HepG2 (cell line): ENCODE results near the gene GPM6B. TPM values are rescaled to one million over a fixed set of nuclear protein-coding genes. Genes with fewer than 3 reads are reported as not detected.

Experiments used
- ATAC-seq: fragments of 200-7000 bp; cut with Tn5 transposase; 3 replicates; pipeline ENCODE4 v1.9.1; 2020; ENCODE audit warnings: mild to moderate bottlenecking, moderate library complexity
- BruUV-seq: library from RNA; stranded (reverse); fragments of 400-500 nt; replicated peaks from 2 replicates; lab custom pipeline; 2021; lab: Mats Ljungman, UMichigan
- CTCF ChIA-PET: fragments of 300-600 bp; formaldehyde crosslinking; extraction: SDS; loops from one replicate; lab custom pipeline; 2021; ENCODE audit warnings: low total read pairs, inconsistent platforms, low intra/inter-chr PET ratio; lab: Yijun Ruan, JAX
- POLR2A ChIA-PET: fragments of 350-600 bp; sonication (Branson Sonifier 250); formaldehyde crosslinking; loops from one replicate; lab custom pipeline; 2020; ENCODE audit warnings: antibody characterized with exemption, inconsistent platforms; lab: Yijun Ruan, JAX
- DNase-seq: peaks from one replicate; pipeline ENCODE4 v3.0.0-alpha.2; 2015; ENCODE audit warnings: low spot score
- FAIRE-seq: peaks from 3 replicates; lab custom pipeline; 2011; peaks lifted over from hg19 to GRCh38; lab: Jason Lieb, UNC
- H2AFZ ChIP-seq: one replicate; pipeline ENCODE4 v1.6.1; 2011; ENCODE audit warnings: low read length, inconsistent platforms
- H3K27ac ChIP-seq: fragments of 300-600 bp; 3 replicates; pipeline ENCODE4 v1.8.0; 2011; ENCODE audit warnings: mixed run types, mild to moderate bottlenecking, mixed read lengths, low read length, inconsistent platforms; ENCODE audit not compliant: insufficient read depth; ENCODE audit errors: extremely low read length
- H3K27me3 ChIP-seq, 2 experiments: fragments of 200-600 bp in 1 of 2; 2 replicates in 1 of 2; 3 replicates in 1 of 2; pipeline versions ENCODE4 v1.6.0 to v1.8.0; 2011; ENCODE audit warnings: low read length in 2 of 2, mild to moderate bottlenecking in 2 of 2, moderate library complexity in 2 of 2, inconsistent platforms in 1 of 2; ENCODE audit not compliant: insufficient read depth in 2 of 2, control insufficient read depth in 1 of 2
- H3K36me3 ChIP-seq, 2 experiments: fragments of 200-600 bp in 1 of 2; replicated peaks in 1 of 2; 2 replicates in 1 of 2; 3 replicates in 1 of 2; pipeline versions ENCODE4 v1.5.1 to v1.8.0; 2011; ENCODE audit warnings: low read length in 2 of 2, inconsistent platforms in 1 of 2; ENCODE audit not compliant: insufficient read depth in 2 of 2, control insufficient read depth in 1 of 2
- H3K4me1 ChIP-seq: 2 replicates; pipeline ENCODE4 v1.5.1; 2012; ENCODE audit warnings: low read length, inconsistent platforms; ENCODE audit not compliant: insufficient read depth
- H3K4me2 ChIP-seq: 2 replicates; pipeline ENCODE4 v1.6.0; 2011; ENCODE audit warnings: low read depth, low read length, inconsistent platforms
- H3K4me3 ChIP-seq, 3 experiments: fragments of 200-600 bp in 1 of 3; sonication (generic), shearing (Covaris generic) in 1 of 3; replicated peaks in 1 of 3; 2 replicates each; pipeline ENCODE4 v1.5.1; 2011 to 2016; ENCODE audit warnings: low read length in 3 of 3, inconsistent platforms in 2 of 3, low read depth in 2 of 3, mild to moderate bottlenecking in 2 of 3, control low read depth in 1 of 3, mixed read lengths in 1 of 3; ENCODE audit not compliant: insufficient read depth in 1 of 3
- H3K79me2 ChIP-seq: one replicate; pipeline ENCODE4 v1.6.1; 2011; ENCODE audit warnings: low read length, inconsistent platforms; ENCODE audit not compliant: insufficient read depth
- H3K9ac ChIP-seq: 2 replicates; pipeline ENCODE4 v1.6.0; 2011; ENCODE audit warnings: mild to moderate bottlenecking, low read depth, low read length, inconsistent platforms; ENCODE audit not compliant: insufficient read depth
- H3K9me3 ChIP-seq: 2 replicates; pipeline ENCODE4 v1.5.1; 2012; ENCODE audit warnings: mild to moderate bottlenecking, low read length
- H4K20me1 ChIP-seq: 2 replicates; pipeline ENCODE4 v1.6.0; 2011; ENCODE audit warnings: inconsistent platforms, mild to moderate bottlenecking, low read length, moderate library complexity; ENCODE audit not compliant: insufficient read depth
- CC2D1A ChIP-seq: sonication (generic); formaldehyde crosslinking; IDR thresholded peaks from 2 replicates; pipeline ENCODE4 v1.8.1; 2023; ENCODE audit warnings: mild to moderate bottlenecking, missing genetic modification reagents
- JARID2 ChIP-seq: sonication (generic); formaldehyde crosslinking; IDR thresholded peaks from 2 replicates; pipeline ENCODE4 v1.8.1; 2023; ENCODE audit warnings: missing genetic modification reagents, inconsistent platforms; ENCODE audit not compliant: insufficient replicate concordance
- KDM1A ChIP-seq: IDR thresholded peaks from 2 replicates; pipeline ENCODE4 v1.6.1; 2016; ENCODE audit warnings: missing compliant biosample characterization
- MATR3 ChIP-seq: sonication (generic); formaldehyde crosslinking; IDR thresholded peaks from 2 replicates; pipeline ENCODE4 v1.4.0; 2020; ENCODE audit warnings: missing genetic modification reagents
- MED8 ChIP-seq: sonication (generic); formaldehyde crosslinking; IDR thresholded peaks from 2 replicates; pipeline ENCODE4 v1.8.1; 2023; ENCODE audit warnings: mild to moderate bottlenecking, missing genetic modification reagents; ENCODE audit not compliant: insufficient replicate concordance
- MIER2 ChIP-seq: IDR thresholded peaks from 2 replicates; pipeline ENCODE4 v1.6.1; 2016; ENCODE audit warnings: missing biosample characterization, missing genetic modification reagents
- PCBP1 ChIP-seq: fragments of 200-400 bp; formaldehyde crosslinking; IDR thresholded peaks from 2 replicates; pipeline ENCODE4 v1.6.1; 2017; ENCODE audit warnings: mild to moderate bottlenecking, low read depth, low read length, borderline replicate concordance
- REL ChIP-seq: sonication (generic); formaldehyde crosslinking; conservative IDR thresholded peaks from 2 replicates; pipeline ENCODE4 v1.8.0; 2022; ENCODE audit warnings: mild to moderate bottlenecking, missing genetic modification reagents, moderate library complexity
- ZBTB2 ChIP-seq: sonication (generic); formaldehyde crosslinking; IDR thresholded peaks from 2 replicates; pipeline ENCODE4 v1.8.0; 2022; ENCODE audit warnings: low read depth, missing genetic modification reagents
- ZFP91 ChIP-seq: sonication (generic); formaldehyde crosslinking; IDR thresholded peaks from 2 replicates; pipeline ENCODE4 v1.9.0; 2022; ENCODE audit warnings: missing genetic modification reagents, mild to moderate bottlenecking, borderline replicate concordance
- ZNF256 ChIP-seq: sonication (generic); formaldehyde crosslinking; conservative IDR thresholded peaks from 2 replicates; pipeline ENCODE4 v1.4.0; 2020; ENCODE audit warnings: missing genetic modification reagents
- ZNF296 ChIP-seq: sonication (generic); formaldehyde crosslinking; conservative IDR thresholded peaks from 2 replicates; pipeline ENCODE4 v1.5.0; 2020; ENCODE audit warnings: mild to moderate bottlenecking, missing genetic modification reagents
- ZNF569 ChIP-seq: sonication (generic); formaldehyde crosslinking; IDR thresholded peaks from 2 replicates; pipeline ENCODE4 v1.5.0; 2020; ENCODE audit warnings: mild to moderate bottlenecking, missing genetic modification reagents, moderate library complexity, borderline replicate concordance
- WGBS: methylation state at CpG from one replicate; pipeline ENCODE4 v1.1.6; 2017; ENCODE audit warnings: low lambda C conversion rate; 5-methylcytosine and 5-hydroxymethylcytosine counted together
- in situ Hi-C: cut with HindIII; loops from 2 replicates; pipeline ENCODE4 v1.10.0; 2017; ENCODE audit warnings: low pct_unique_long_range_greater_than_20kb; ENCODE audit not compliant: extremely low pct_ligation_motif_present
- intact Hi-C: fragments of 100-400 bp; cut with micrococcal nuclease; formaldehyde crosslinking; loops from one replicate; pipeline ENCODE4 v1.10.0; 2022; ENCODE audit not compliant: unreplicated experiment
- polyA plus RNA-seq, 8 experiments: library from polyadenylated mRNA; depleted of rRNA in 3 of 8; stranded (reverse) in 7 of 8; unstranded in 1 of 8; fragments of >200 nt; fragmentation: Illumina TruSeq in 4 of 8; extraction: Trizol in 4 of 8; gene quantifications; 2 replicates each; pipeline versions ENCODE4 v1.2.1 to v1.2.3, GENCODE V29; 2011 to 2016; ENCODE audit warnings: low read depth in 4 of 8, missing spikeins in 1 of 8, mixed read lengths in 1 of 8; ENCODE audit not compliant: insufficient read depth in 1 of 8
- total RNA-seq, 5 experiments: library from RNA; depleted of rRNA; stranded (reverse); fragments of >200 nt; fragmentation: Illumina TruSeq; extraction: Trizol; gene quantifications; 2 replicates each; pipeline ENCODE4 v1.2.3, GENCODE V29; 2016; ENCODE audit warnings: low read depth in 1 of 5

The GPM6B gene
- total and polyA plus RNA-seq, 2 of the 13 experiments (the other 11 are each of a cell fraction or from before 2014, with no cell fraction given), result not detected

GRCh38 chrX:13852001-13852695 lies 35.3 kb upstream of the GPM6B start:
- Histone ChIP-seq H3K27ac (no peak overlapping the region), H3K79me2 (no peaks in the 10 kb centered on the region), H2AFZ (no peak overlapping the region), H3K4me1 (no peaks in the 10 kb centered on the region), H3K4me3 (no peak overlapping the region), H3K4me2 (no peak overlapping the region), H3K9ac (no peak overlapping the region), H3K9me3 (no peaks in the 10 kb centered on the region), H3K36me3 (no peaks in the 10 kb centered on the region), H3K27me3 (no peaks in the 10 kb centered on the region)
- ChIA-PET POLR2A (no interaction called here), CTCF (no interaction called here)
- FAIRE-seq, result no peak
- in situ Hi-C loops (no loop called here), intact Hi-C loops (no loop called here)
- ATAC-seq, result no peak
- no peak for DNase-seq
- no TSS peak for BruUV-seq
- WGBS, result 2% methylated on average over 4 of the region's 4 CpGs
- no peak for TF ChIP-seq PCBP1
- TF ChIP-seq, all 625 proteins: peak for 0
- H4K20me1 ChIP-seq, result no peaks in the 10 kb centered on the region

- FAIRE-seq (no peak), DNase-seq (no peak), ATAC-seq (no peak)
- Histone ChIP-seq H3K9me3 (no peaks in the 10 kb centered on the region), H3K4me2 (no peak overlapping the region), H4K20me1 (no peaks in the 10 kb centered on the region), H3K4me3 (no peak overlapping the region), H3K27me3 (no peaks in the 10 kb centered on the region), H3K4me1 (no peaks in the 10 kb centered on the region), H3K79me2 (no peaks in the 10 kb centered on the region), H2AFZ (no peak overlapping the region), H3K9ac (no peak overlapping the region), H3K27ac (no peak overlapping the region), H3K36me3 (no peaks in the 10 kb centered on the region)
- ChIA-PET CTCF (no interaction called here), POLR2A (no interaction called here)
- intact Hi-C loops, result no loop called here
- WGBS, result 13% methylated on average over 8 of the region's 8 CpGs
- in situ Hi-C loops, result no loop called here
- BruUV-seq, result no TSS peak
- TF ChIP-seq ZNF256 (CRISPR knock-in tag), result no peak
- TF ChIP-seq ZFP91 (CRISPR knock-in tag), result no peak
- no peak for TF ChIP-seq CC2D1A (CRISPR knock-in tag)
- TF ChIP-seq JARID2 (CRISPR knock-in tag), result no peak
- TF ChIP-seq ZBTB2 (CRISPR knock-in tag), result no peak
- TF ChIP-seq REL, result no peak
- TF ChIP-seq ZNF569, result no peak
- no peak for TF ChIP-seq ZNF296 (CRISPR knock-in tag)
- no peak for TF ChIP-seq MATR3 (CRISPR knock-in tag)
- TF ChIP-seq KDM1A (CRISPR knock-in tag), result no peak
- no peak for TF ChIP-seq MIER2 (CRISPR knock-in tag)
- TF ChIP-seq MED8 (CRISPR knock-in tag), result no peak
These were observed 29.0 kb upstream of the GPM6B start for GRCh38 chrX:13845721-13846378.
